ENCODE measurements around the gene IPO9. TPM values are rescaled to one million over a fixed set of nuclear protein-coding genes. Genes with fewer than 3 reads are reported as not detected.

The IPO9 gene
- polyA plus RNA-seq, 10 donors, result 38.9 to 56.4 (median 49.1) TPM

Other genes starting within 250 kb of the IPO9 start
- gene SHISA4, start 59.7 kb downstream of the IPO9 start, polyA plus RNA-seq (ENCODE audit: insufficient read length in 10 of 10), result 10 to 100 TPM; 31.9 to 84.7 (median 61.6) TPM
- gene LMOD1, start 117.4 kb downstream of the IPO9 start, polyA plus RNA-seq (ENCODE audit: insufficient read length in 10 of 10), result 10 to 100 TPM; 12.8 to 46.5 (median 32.4) TPM
- 10 to 100 TPM; 32.1 to 44.9 (median 40.3) TPM for gene TIMM17A, start 126.3 kb downstream of the IPO9 start, polyA plus RNA-seq (ENCODE audit: insufficient read length in 10 of 10)
- gene RNPEP, start 153.5 kb downstream of the IPO9 start, polyA plus RNA-seq (ENCODE audit: insufficient read length in 10 of 10), result 10 to 100 TPM; 17.7 to 27.3 (median 20.0) TPM
- gene ELF3, start 181.4 kb downstream of the IPO9 start, polyA plus RNA-seq (ENCODE audit: insufficient read length in 10 of 10), result 1 to 10 TPM in 2 of 10 donors, under 1 TPM in 6, not detected in 2; 0.21 to 1.4 (median 0.60) TPM